WTC11 (cell line): Measurements from ENCODE around the gene VIPR2.

ENCODE experiments used
- CBFB ChIP-seq: sonication (generic); formaldehyde crosslinking; IDR thresholded peaks from 2 replicates; pipeline ENCODE4 v1.8.1; 2022; ENCODE audit warnings: mild to moderate bottlenecking, low read depth, missing genetic modification reagents
- CREB1 ChIP-seq: sonication (generic); formaldehyde crosslinking; IDR thresholded peaks from 2 replicates; pipeline ENCODE4 v1.8.0; 2023; ENCODE audit warnings: mild to moderate bottlenecking, missing genetic modification reagents
- CREM ChIP-seq: sonication (generic); formaldehyde crosslinking; IDR thresholded peaks from 2 replicates; pipeline ENCODE4 v1.8.1; 2022; ENCODE audit warnings: mild to moderate bottlenecking, missing genetic modification reagents, moderate library complexity
- FOXK1 ChIP-seq: sonication (generic); formaldehyde crosslinking; IDR thresholded peaks from 2 replicates; pipeline ENCODE4 v1.8.0; 2022; ENCODE audit warnings: mild to moderate bottlenecking, moderate library complexity, missing genetic modification reagents
- GABPB1 ChIP-seq: sonication (generic); formaldehyde crosslinking; IDR thresholded peaks from 2 replicates; pipeline ENCODE4 v1.8.1; 2023; ENCODE audit warnings: mild to moderate bottlenecking, missing genetic modification reagents
- NFE2L1 ChIP-seq: sonication (generic); formaldehyde crosslinking; IDR thresholded peaks from 2 replicates; pipeline ENCODE4 v1.8.1; 2023; ENCODE audit warnings: missing genetic modification reagents
- NR3C1 ChIP-seq: sonication (generic); formaldehyde crosslinking; conservative IDR thresholded peaks from 2 replicates; pipeline ENCODE4 v1.8.1; 2023; ENCODE audit warnings: low read depth, mild to moderate bottlenecking, missing genetic modification reagents
- SMAD4 ChIP-seq: sonication (generic); formaldehyde crosslinking; IDR thresholded peaks from 2 replicates; pipeline ENCODE4 v1.8.0; 2022; ENCODE audit warnings: mild to moderate bottlenecking, missing genetic modification reagents
- SP1 ChIP-seq: sonication (generic); formaldehyde crosslinking; conservative IDR thresholded peaks from 2 replicates; pipeline ENCODE4 v1.8.1; 2022; ENCODE audit warnings: missing genetic modification reagents
- ZNF138 ChIP-seq: sonication (generic); formaldehyde crosslinking; conservative IDR thresholded peaks from 2 replicates; pipeline ENCODE4 v1.8.1; 2022; ENCODE audit warnings: mild to moderate bottlenecking, moderate library complexity, missing genetic modification reagents
- ZNF317 ChIP-seq: sonication (generic); formaldehyde crosslinking; IDR thresholded peaks from 2 replicates; pipeline ENCODE4 v1.8.1; 2023; ENCODE audit warnings: low read depth, mild to moderate bottlenecking, moderate library complexity, missing genetic modification reagents, borderline replicate concordance
- ZNF671 ChIP-seq: fragments of 250-450 bp; sonication (Bioruptor Pico); IDR thresholded peaks from 2 replicates; pipeline ENCODE4 v1.8.0; 2021; ENCODE audit warnings: mild to moderate bottlenecking
- TF ChIP-seq, protein P1 (sequence below): sonication (generic); formaldehyde crosslinking; IDR thresholded peaks from 2 replicates; pipeline ENCODE4 v1.8.1; 2023; ENCODE audit warnings: mild to moderate bottlenecking, missing genetic modification reagents, moderate library complexity
- TF ChIP-seq, protein P2 (sequence below): fragments of 200-600 bp; IDR thresholded peaks from 2 replicates; pipeline ENCODE4 v1.8.0; 2022; ENCODE audit warnings: antibody characterized with exemption

DNA sequence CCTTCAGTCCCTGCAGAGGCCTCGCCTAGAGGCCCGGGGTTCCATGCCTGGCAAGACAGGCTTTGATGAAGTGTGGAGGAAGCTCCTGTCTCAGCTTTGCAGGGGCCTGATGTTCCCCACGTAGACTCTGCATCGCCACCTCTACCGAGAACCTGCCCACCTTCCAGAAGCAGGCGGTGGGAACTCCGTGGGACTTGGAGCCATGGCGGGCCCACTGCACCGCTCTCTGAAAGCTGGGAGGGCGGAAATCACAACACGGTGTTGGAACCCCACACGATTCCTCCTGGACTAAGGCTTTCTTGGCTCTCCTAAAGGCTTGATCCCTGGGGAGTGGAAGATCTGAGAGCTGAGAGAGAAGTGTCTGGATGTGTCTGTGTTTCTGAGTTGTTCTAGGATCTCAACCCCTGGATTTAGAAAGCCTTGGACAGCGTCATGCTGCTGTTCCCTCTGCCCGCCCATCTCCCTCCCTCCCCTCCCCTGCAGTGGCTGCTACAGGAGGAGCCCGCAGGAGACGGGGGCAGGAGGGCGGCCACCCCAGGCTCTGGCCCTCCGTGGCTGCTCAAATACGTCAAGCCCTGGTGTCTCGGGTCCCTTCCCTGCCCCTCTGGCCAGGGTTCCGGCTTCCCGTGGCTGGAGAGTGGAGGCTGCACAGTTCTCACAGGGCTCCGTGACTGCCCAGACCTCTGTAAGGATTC is 79.7 kb downstream of the VIPR2 start:
- TF ChIP-seq GABPB1 (CRISPR knock-in tag) (no peak), FOXK1 (CRISPR knock-in tag) (no peak), CREB1 (CRISPR knock-in tag) (no peak), NR3C1 (CRISPR knock-in tag) (no peak), CREM (CRISPR knock-in tag) (no peak), SP1 (CRISPR knock-in tag) (no peak), NFE2L1 (CRISPR knock-in tag) (no peak), ZNF317 (no peak), ZNF138 (CRISPR knock-in tag) (no peak), ZNF671 (CRISPR knock-in tag) (no peak), CBFB (CRISPR knock-in tag) (no peak), SMAD4 (no peak)
- TF ChIP-seq, protein P1, sequence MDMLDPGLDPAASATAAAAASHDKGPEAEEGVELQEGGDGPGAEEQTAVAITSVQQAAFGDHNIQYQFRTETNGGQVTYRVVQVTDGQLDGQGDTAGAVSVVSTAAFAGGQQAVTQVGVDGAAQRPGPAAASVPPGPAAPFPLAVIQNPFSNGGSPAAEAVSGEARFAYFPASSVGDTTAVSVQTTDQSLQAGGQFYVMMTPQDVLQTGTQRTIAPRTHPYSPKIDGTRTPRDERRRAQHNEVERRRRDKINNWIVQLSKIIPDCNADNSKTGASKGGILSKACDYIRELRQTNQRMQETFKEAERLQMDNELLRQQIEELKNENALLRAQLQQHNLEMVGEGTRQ: no peak
- TF ChIP-seq, protein P2, sequence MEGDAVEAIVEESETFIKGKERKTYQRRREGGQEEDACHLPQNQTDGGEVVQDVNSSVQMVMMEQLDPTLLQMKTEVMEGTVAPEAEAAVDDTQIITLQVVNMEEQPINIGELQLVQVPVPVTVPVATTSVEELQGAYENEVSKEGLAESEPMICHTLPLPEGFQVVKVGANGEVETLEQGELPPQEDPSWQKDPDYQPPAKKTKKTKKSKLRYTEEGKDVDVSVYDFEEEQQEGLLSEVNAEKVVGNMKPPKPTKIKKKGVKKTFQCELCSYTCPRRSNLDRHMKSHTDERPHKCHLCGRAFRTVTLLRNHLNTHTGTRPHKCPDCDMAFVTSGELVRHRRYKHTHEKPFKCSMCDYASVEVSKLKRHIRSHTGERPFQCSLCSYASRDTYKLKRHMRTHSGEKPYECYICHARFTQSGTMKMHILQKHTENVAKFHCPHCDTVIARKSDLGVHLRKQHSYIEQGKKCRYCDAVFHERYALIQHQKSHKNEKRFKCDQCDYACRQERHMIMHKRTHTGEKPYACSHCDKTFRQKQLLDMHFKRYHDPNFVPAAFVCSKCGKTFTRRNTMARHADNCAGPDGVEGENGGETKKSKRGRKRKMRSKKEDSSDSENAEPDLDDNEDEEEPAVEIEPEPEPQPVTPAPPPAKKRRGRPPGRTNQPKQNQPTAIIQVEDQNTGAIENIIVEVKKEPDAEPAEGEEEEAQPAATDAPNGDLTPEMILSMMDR: no peak
